ENCODE measurements around the gene SLC6A4.

Gene SLC6A4

DNA sequence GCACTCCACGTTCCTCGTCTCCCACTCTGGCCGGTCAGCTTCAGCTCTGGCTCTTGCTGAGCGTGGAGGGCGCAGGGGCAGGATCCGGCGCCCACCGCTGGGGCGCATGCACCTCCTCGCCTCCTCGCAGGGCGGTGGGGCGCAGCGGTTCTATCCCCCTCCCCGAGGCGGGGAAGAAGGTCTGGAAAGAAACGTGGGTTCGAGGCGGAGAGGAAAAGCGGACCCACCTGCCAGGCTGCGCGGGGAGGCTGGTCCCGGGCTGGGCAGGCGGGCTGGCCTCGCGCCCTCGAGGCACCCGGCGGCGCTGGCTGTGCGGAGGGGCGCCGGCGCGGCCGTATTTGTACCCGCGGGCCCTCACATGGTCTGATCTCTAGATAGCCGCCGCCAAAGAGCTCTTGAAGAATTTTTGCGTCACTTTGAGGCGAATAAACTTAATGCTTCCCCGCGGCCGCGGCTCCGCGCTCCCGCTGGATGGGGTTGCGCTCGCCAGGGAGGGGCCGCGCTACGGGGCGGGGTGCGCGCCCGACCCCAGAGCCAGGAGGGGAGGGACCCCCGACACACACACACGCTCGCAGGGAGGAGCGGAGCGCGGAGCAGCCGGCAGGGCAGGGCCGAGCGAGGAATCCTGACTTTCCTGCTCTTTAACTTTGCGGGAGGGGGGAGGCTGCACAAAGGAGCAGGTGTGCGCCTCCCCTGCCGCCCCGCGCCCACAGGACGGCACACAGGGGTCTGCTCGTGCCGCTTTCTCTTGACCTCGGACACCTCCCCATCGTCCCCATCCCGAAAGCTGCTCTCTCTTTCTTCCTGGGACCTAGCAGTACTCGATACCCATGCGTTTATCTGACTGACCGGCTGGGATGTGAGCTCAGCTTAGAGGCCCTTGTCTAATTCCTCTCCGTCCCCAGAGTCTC is at the start of gene SLC6A4:
Gene SLC6A4 (minus strand): TSS at position 312 of the 911 bp plus-strand sequence. CDS start 13,739 bp downstream, outside the sequence.
- no peak for DNase-seq (ENCODE audit: low spot score)

GRCh38 chr17:30279156-30279555 is 43.7 kb upstream of the SLC6A4 start:
- DNase-seq (ENCODE audit: low spot score) = no peak

DNA sequence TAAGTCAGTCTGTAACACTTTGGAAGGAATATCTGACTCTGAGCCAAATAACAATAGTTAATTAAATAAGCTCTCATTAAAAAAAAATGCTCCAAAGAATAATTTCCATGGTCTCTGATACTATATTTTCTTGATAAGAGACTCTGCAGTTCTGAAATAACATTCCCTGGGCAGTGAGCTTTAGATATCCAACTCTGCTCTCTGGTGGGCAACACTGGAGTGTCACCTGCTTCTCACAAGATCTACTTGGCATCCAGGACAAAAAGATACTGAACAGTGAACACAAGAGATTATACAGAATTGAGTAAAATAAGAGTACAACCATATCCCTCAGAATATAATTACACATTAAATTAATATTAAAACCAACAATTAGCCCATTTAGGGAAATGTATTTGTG is 42.5 kb upstream of the SLC6A4 start:
- DNase-seq (ENCODE audit: low spot score) = peak; percentile 17

DNA sequence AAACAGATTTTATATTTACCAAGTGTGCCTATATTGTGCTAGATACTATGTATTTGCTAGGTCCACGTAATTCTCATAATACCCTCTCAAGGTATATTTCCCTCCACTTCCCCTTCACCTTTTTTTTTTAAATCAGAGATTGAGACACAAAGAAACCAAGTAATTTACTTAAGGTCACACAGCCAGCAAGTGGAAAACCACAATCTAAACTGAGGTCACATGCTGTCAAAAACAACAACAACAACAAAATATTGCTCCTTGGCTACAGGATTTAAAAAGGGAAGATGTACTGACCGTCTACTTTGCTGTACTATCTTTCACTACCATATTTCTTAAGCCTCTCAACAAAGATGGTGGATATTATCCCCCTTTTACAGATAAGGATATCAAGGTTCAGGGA is 40.4 kb upstream of the SLC6A4 start:
- DNase-seq (ENCODE audit: low spot score) = no peak

DNA sequence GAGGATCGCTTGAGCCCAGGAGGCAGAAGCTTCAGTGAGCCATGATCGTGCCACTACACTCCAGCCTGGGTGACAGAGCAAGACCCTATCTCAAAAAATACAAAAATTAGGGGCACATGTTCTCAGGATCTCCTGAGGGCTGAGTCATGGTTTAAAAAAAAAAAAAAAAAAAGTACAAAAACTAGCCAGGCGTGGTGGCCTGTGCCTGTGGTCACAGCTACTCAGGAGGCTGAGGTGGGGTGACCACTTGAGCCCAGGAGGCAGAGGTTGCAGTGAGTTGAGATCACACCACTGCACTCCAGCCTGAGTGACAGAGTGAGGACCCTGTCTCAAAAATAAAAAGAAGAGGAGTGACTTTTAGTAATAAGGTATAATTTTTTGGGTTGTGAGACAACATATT is 39.4 kb upstream of the SLC6A4 start:
- no peak for DNase-seq (ENCODE audit: low spot score)

- no peak for DNase-seq (ENCODE audit: low spot score)
These were observed 37.9 kb upstream of the SLC6A4 start for GRCh38 chr17:30273373-30273772.

DNA sequence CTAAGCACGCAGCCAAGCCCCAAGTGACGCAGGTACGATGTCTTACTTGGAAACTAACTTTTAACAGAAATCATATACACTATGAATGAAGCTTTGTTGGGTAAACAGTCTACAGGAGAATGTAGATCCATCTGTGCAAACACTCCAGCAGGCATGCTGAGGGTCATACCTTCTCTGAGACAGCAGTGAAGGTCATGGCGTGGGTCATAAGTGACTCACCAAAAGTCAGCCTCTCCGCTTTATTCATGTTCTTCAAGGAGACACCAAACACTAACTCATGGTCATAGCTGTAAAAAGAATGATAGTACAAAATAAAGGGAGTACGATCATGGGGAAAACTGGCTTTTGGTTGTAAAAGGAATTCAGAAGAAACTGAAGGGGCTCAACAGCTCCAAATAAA is 35.6 kb upstream of the SLC6A4 start:
- DNase-seq (ENCODE audit: low spot score) = no peak

DNA sequence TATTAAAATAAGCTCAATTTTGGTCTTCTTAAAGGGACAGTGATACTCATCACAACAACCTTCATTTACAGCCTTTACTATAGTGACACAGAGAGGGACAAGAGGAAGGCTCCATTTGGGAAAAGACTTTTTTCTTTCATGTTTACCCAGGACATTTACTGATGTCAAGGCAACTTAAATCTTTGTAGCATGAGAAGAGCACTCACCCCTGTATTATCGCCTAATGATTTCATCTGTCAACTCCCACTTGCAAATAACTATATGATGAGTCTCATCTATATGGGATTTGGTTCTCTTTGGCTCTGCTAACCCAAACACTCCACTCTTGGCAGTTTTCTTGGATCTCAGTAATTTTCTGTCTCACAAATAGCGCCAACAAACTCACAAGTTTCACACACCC is 32.1 kb upstream of the SLC6A4 start:
- DNase-seq (ENCODE audit: low spot score) = no peak

- DNase-seq (ENCODE audit: low spot score) = no peak
These were observed 28.2 kb upstream of the SLC6A4 start for GRCh38 chr17:30263552-30264333.

GRCh38 chr17:30256756-30257506 is 21.4 kb upstream of the SLC6A4 start:
- DNase-seq (ENCODE audit: low spot score) = no peak

DNA sequence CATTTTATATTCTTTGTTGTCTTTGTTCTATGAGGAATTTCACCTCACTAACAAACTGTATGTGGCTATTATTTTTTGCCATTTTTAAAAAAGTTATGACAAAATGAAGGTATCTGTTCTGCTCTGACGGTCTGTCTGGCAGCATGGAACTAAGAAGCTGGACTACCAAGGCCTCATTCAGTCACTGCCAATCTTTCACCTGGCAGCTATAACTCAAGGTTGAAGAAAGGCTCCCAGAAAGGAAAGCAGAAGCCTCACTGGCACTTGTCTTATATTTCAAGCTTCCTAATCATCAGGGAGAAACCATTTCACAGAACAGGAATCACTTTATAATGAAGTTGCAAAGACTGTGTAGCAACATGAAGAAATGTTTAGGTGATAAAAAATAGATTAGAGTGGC is 18.7 kb upstream of the SLC6A4 start:
- DNase-seq (ENCODE audit: low spot score) = no peak

DNA sequence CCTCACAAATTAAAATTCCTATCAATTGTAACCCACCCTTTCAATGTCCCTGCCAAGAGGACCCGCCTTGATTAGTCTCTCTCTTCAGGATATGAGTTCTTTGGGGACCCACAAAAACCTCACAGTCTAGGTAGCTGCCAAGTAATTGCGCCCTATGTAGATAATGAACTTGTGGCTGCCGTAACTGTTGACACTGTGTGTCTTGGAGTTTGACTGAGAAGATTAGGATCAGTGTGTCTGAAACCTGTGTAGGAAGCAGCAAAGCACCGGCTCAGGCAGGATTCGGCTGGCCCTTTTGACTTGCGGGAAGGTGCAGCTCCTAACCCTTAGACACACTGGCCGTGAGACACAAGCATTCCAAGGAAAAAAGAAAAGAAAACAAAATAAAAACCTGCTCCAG is 17.8 kb upstream of the SLC6A4 start:
- no peak for DNase-seq (ENCODE audit: low spot score)

GRCh38 chr17:30251931-30252330 is 16.4 kb upstream of the SLC6A4 start:
- no peak for DNase-seq (ENCODE audit: low spot score)

GRCh38 chr17:30249460-30249859 is 14.0 kb upstream of the SLC6A4 start:
- no peak for DNase-seq (ENCODE audit: low spot score)

DNA sequence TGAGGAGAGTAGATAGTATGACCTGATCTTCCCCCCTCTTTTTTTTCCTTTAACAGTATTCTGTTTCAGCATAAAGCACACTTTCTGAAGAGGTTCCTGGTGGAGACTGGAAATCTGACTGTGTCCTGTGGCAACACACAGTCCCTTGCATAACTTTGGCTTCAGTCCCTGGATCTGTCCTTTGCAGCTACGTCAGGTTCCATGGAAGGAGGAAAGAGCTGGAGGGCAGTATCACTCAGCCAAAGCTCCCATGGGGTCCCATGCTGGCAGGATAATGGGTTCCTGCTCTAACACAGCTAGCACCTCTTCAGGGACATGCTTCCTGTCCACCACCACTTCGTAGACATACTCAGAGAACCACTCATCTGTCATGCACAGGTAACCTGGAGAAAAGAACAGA is 13.3 kb upstream of the SLC6A4 start:
- no peak for DNase-seq (ENCODE audit: low spot score)

DNA sequence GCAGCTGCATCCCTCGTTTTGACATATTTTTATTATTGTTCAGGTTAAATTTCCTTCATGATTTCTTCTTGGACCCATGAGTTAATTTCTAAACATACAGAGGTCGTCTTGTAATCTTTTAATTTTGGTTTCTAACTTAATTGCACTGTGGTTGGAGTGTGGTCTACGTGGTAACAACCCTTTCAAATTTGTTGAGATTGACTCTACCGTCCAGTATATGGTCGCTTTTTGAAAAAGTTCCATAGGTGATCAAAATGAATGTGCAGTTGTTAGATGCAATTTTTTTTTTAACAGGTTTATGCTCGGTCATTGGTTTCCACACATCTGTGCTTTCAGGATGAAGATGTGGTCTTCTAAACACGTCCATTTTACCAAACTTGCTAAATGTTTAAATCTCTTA is 11.0 kb upstream of the SLC6A4 start:
- no peak for DNase-seq (ENCODE audit: low spot score)

DNA sequence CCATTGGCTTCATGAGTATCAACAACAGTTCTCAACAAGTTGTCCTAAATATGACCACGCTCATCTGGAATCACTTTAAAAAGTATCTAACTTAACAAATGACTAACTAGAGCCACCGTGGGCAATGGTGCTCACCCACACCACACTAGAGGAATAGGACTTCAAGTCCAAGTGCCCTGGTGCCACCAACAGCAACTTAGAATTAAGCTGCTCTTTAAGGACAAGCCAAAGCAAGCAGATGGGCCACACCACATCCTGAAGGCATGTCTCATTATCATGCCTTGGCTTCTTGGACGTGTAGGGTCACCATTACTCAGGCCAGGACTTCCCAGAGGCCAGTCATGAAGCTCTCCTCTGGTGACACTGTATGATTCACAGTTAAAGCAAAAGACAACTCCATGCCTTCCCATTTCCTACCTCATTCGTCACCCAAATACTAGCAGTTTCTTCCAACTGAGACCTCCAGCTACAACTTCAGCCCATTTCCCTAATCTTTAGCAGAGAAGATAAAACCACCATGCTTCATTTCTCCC is 9.4 kb upstream of the SLC6A4 start:
- no peak for DNase-seq (ENCODE audit: low spot score)

DNA sequence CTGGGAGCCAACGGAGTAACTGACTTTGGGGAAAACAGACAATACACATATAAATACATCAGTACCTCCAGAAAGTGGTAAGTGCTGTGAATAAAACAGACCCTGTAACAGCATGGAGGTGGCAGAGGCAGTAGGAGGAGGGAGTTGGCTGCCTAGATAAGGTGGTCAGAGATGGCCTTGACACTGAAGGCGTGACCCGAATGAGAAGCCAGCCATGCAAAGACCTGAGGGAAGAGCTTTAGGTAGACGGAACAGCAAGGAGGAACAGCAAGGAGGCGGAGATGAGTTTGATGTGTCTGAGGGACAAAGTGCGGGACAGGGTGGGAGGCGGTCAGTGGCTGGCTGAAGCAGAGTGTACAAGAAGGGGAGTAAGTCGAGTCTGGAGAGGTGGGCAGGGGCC is 8.1 kb upstream of the SLC6A4 start:
- no peak for DNase-seq (ENCODE audit: low spot score)

GRCh38 chr17:30243002-30243401 is 7.5 kb upstream of the SLC6A4 start:
- DNase-seq (ENCODE audit: low spot score) = no peak

- no peak for DNase-seq (ENCODE audit: low spot score)
These were observed 5.6 kb upstream of the SLC6A4 start for GRCh38 chr17:30241051-30241450.

GRCh38 chr17:30240177-30240576 is 4.7 kb upstream of the SLC6A4 start:
- DNase-seq (ENCODE audit: low spot score) = no peak

GRCh38 chr17:30239089-30239462 is 3.6 kb upstream of the SLC6A4 start:
- no peak for DNase-seq (ENCODE audit: low spot score)

Measured in hematopoietic multipotent progenitor cell treated with erythropoietin and hydrocortisone succinate and interleukin-3 and kit ligand, for 15 days (in vitro differentiated cells).